ENCODE data around the gene WLS. TPM values are rescaled to one million over a fixed set of nuclear protein-coding genes. Genes with fewer than 3 reads are reported as not detected.

The WLS gene
- total RNA-seq, 2 donors from 2014 or later: 73.9 to 80.1 TPM

GRCh38 chr1:68191717-68192116, 40.6 kb downstream of the WLS start:
- TF ChIP-seq CTCF (IDR thresholded peaks at IDR 0.05): no peak
- Histone ChIP-seq H3K36me3 (peaks cover 17% of the 10 kb centered on the region), H3K27me3 (replicated peaks; ENCODE audit: insufficient read depth) (no peaks in the 10 kb centered on the region), H3K4me3 (no peak overlapping the region), H3K9me3 (no peaks in the 10 kb centered on the region), H3K27ac (no peak overlapping the region), H3K4me1 (ENCODE audit: control insufficient read depth in 1 of 2, low read depth in 2 of 2) (peaks cover 0 to 5% of the 10 kb centered on the region in 2 donors)
- DNase-seq (ENCODE audit: low spot score) (no peak), ATAC-seq (ENCODE audit: insufficient number of reproducible peaks, low FRiP score, low read depth) (no peak)

GRCh38 chr1:68188644-68189340, 43.5 kb downstream of the WLS start:
- H3K9me3 ChIP-seq: no peaks in the 10 kb centered on the region
- no peak for TF ChIP-seq CTCF (IDR thresholded peaks at IDR 0.05)
- no peak overlapping the region for H3K4me3 ChIP-seq
- no peaks in the 10 kb centered on the region for H3K27me3 ChIP-seq (replicated peaks; ENCODE audit: insufficient read depth)
- ATAC-seq (ENCODE audit: insufficient number of reproducible peaks, low FRiP score, low read depth) (no peak), DNase-seq (ENCODE audit: low spot score) (no peak)
- no peak overlapping the region for H3K27ac ChIP-seq
- H3K4me1 ChIP-seq (ENCODE audit: control insufficient read depth in 1 of 2, low read depth in 2 of 2): no peaks in the 10 kb centered on the region
- peaks cover 17% of the 10 kb centered on the region for H3K36me3 ChIP-seq

GRCh38 chr1:68188060-68188538, 44.2 kb downstream of the WLS start:
- Histone ChIP-seq H3K36me3 (peaks cover 17% of the 10 kb centered on the region), H3K27me3 (replicated peaks; ENCODE audit: insufficient read depth) (no peaks in the 10 kb centered on the region), H3K9me3 (no peaks in the 10 kb centered on the region), H3K27ac (no peak overlapping the region), H3K4me1 (ENCODE audit: control insufficient read depth in 1 of 2, low read depth in 2 of 2) (no peaks in the 10 kb centered on the region), H3K4me3 (no peak overlapping the region)
- no peak for DNase-seq (ENCODE audit: low spot score)
- no peak for TF ChIP-seq CTCF (IDR thresholded peaks at IDR 0.05)
- no peak for ATAC-seq (ENCODE audit: insufficient number of reproducible peaks, low FRiP score, low read depth)

GRCh38 chr1:68185743-68186142, 46.6 kb downstream of the WLS start:
- no peaks in the 10 kb centered on the region for H3K4me1 ChIP-seq (ENCODE audit: control insufficient read depth in 1 of 2, low read depth in 2 of 2)

GRCh38 chr1:68183895-68184294, 48.4 kb downstream of the WLS start:
- DNase-seq (ENCODE audit: low spot score): no peak
- no peaks in the 10 kb centered on the region for H3K27me3 ChIP-seq (replicated peaks; ENCODE audit: insufficient read depth)
- H3K4me1 ChIP-seq (ENCODE audit: control insufficient read depth in 1 of 2, low read depth in 2 of 2): peaks cover 0 to 2% of the 10 kb centered on the region in 2 donors
- no peak overlapping the region for H3K4me3 ChIP-seq
- no peak for TF ChIP-seq CTCF (IDR thresholded peaks at IDR 0.05)
- no peak for ATAC-seq (ENCODE audit: insufficient number of reproducible peaks, low FRiP score, low read depth)
- no peak overlapping the region for H3K27ac ChIP-seq
- no peaks in the 10 kb centered on the region for H3K9me3 ChIP-seq
- peaks cover 5% of the 10 kb centered on the region for H3K36me3 ChIP-seq

More at GRCh38 chr1:68185743-68186142, 46.6 kb downstream of the WLS start:
- no peaks in the 10 kb centered on the region for H3K9me3 ChIP-seq
- peaks cover 17% of the 10 kb centered on the region for H3K36me3 ChIP-seq
- no peak overlapping the region for H3K27ac ChIP-seq
- H3K4me3 ChIP-seq: no peak overlapping the region
- no peaks in the 10 kb centered on the region for H3K27me3 ChIP-seq (replicated peaks; ENCODE audit: insufficient read depth)
- no peak for DNase-seq (ENCODE audit: low spot score)
- no peak for TF ChIP-seq CTCF (IDR thresholded peaks at IDR 0.05)
- no peak for ATAC-seq (ENCODE audit: insufficient number of reproducible peaks, low FRiP score, low read depth)
